ENCODE data around the gene NSRP1.

DNA sequence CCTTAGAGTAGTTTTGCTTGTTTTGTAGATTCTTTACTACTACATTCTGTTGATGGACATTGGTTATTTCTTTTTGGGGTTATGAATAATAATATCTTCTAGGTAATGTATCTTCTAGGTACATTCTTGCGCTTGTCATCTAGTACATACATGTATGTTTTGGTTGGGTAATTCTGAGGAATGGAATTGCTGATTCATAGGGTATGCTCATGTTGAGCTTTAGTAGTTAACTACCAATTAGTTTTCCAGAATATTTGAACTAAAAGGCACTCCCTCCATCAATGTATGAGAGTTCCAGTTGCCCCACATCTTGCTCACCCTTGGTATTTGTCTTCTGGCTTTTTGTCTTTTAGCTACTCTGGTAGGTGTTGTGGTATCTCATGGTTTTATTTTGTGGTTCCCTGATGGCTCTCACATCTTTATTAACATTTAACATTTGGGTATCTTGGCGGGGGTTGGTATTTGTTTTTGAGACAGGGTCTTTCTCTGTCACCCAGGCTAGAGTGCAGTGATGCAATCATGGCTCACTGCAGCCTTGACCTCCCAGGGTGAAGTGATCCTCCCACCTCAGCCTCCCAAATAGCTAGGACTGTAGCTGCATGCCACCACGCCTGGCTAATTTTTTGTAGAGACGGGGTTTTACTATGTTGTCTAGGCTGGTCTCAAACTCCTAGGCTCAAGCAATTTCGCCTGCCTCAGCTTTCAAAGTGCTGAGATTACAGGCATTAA is 71.8 kb downstream of the NSRP1 start:
- TF ChIP-seq, protein P1, sequence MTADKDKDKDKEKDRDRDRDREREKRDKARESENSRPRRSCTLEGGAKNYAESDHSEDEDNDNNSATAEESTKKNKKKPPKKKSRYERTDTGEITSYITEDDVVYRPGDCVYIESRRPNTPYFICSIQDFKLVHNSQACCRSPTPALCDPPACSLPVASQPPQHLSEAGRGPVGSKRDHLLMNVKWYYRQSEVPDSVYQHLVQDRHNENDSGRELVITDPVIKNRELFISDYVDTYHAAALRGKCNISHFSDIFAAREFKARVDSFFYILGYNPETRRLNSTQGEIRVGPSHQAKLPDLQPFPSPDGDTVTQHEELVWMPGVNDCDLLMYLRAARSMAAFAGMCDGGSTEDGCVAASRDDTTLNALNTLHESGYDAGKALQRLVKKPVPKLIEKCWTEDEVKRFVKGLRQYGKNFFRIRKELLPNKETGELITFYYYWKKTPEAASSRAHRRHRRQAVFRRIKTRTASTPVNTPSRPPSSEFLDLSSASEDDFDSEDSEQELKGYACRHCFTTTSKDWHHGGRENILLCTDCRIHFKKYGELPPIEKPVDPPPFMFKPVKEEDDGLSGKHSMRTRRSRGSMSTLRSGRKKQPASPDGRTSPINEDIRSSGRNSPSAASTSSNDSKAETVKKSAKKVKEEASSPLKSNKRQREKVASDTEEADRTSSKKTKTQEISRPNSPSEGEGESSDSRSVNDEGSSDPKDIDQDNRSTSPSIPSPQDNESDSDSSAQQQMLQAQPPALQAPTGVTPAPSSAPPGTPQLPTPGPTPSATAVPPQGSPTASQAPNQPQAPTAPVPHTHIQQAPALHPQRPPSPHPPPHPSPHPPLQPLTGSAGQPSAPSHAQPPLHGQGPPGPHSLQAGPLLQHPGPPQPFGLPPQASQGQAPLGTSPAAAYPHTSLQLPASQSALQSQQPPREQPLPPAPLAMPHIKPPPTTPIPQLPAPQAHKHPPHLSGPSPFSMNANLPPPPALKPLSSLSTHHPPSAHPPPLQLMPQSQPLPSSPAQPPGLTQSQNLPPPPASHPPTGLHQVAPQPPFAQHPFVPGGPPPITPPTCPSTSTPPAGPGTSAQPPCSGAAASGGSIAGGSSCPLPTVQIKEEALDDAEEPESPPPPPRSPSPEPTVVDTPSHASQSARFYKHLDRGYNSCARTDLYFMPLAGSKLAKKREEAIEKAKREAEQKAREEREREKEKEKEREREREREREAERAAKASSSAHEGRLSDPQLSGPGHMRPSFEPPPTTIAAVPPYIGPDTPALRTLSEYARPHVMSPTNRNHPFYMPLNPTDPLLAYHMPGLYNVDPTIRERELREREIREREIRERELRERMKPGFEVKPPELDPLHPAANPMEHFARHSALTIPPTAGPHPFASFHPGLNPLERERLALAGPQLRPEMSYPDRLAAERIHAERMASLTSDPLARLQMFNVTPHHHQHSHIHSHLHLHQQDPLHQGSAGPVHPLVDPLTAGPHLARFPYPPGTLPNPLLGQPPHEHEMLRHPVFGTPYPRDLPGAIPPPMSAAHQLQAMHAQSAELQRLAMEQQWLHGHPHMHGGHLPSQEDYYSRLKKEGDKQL (CRISPR knock-in tag; IDR thresholded peaks at IDR 0.05; ENCODE audit: low read depth), result no peak
- TF ChIP-seq HHEX (CRISPR knock-in tag; IDR thresholded peaks at IDR 0.05) (no peak), NR2F2 (IDR thresholded peaks at IDR 0.05; ENCODE audit: borderline replicate concordance, low read depth) (no peak), ZNF558 (CRISPR knock-in tag; IDR thresholded peaks at IDR 0.05; ENCODE audit: borderline replicate concordance) (no peak), HNRNPUL1 (IDR thresholded peaks at IDR 0.05; ENCODE audit: low read depth, low read length) (no peak), ZNF124 (CRISPR knock-in tag; IDR thresholded peaks at IDR 0.05) (no peak), ZBTB1 (CRISPR knock-in tag; IDR thresholded peaks at IDR 0.05; ENCODE audit: borderline replicate concordance) (no peak)

Measured in HepG2 (cell line).